H1 (cell line): ENCODE data around the gene MFAP3L. TPM values are rescaled to one million over a fixed set of nuclear protein-coding genes. Genes with fewer than 3 reads are reported as not detected.

ENCODE experiments used
- CTCF ChIA-PET: fragments of 300-600 bp; sonication (Branson Sonifier 250); formaldehyde crosslinking; loops from one replicate; lab custom pipeline; 2021; ENCODE audit not compliant: partially characterized antibody; lab: Charles Lee
- POLR2A ChIA-PET: fragments of 300-600 bp; sonication (Branson Sonifier 250); formaldehyde crosslinking; loops from one replicate; lab custom pipeline; 2021; ENCODE audit warnings: inconsistent platforms; ENCODE audit not compliant: partially characterized antibody; lab: Charles Lee
- DNase-seq, 2 experiments: peaks; one replicate each; pipeline versions ENCODE4 v3.0.0 to v3.0.0-alpha.2; 2010 to 2022; ENCODE audit warnings: low spot score in 2 of 2, low read depth in 1 of 2, mixed read lengths in 1 of 2
- FAIRE-seq: peaks from 2 replicates; lab custom pipeline; 2011; peaks lifted over from hg19 to GRCh38; lab: Jason Lieb, UNC
- H2AFZ ChIP-seq: 2 replicates; pipeline ENCODE4 v1.8.1; 2012; ENCODE audit warnings: low read length, inconsistent platforms
- H2AK5ac ChIP-seq: 2 replicates; pipeline ENCODE4 v1.6.1; 2013; ENCODE audit warnings: low read depth, low read length
- H2BK120ac ChIP-seq: replicated peaks from 2 replicates; pipeline ENCODE3; 2013; ENCODE audit warnings: low read depth, low read length, inconsistent platforms
- H2BK12ac ChIP-seq: 2 replicates; pipeline ENCODE4 v1.6.1; 2013; ENCODE audit warnings: low read depth, low read length
- H2BK15ac ChIP-seq: 2 replicates; pipeline ENCODE4 v1.6.1; 2013; ENCODE audit warnings: low read length
- H2BK20ac ChIP-seq: 2 replicates; pipeline ENCODE4 v1.6.1; 2013; ENCODE audit warnings: low read length
- H2BK5ac ChIP-seq: 2 replicates; pipeline ENCODE4 v1.6.1; 2013; ENCODE audit warnings: low read depth, low read length
- H3K14ac ChIP-seq: 2 replicates; pipeline ENCODE4 v1.6.1; 2013; ENCODE audit warnings: inconsistent platforms; ENCODE audit not compliant: insufficient read length
- H3K18ac ChIP-seq: 2 replicates; pipeline ENCODE4 v1.6.1; 2013; ENCODE audit warnings: low read length; ENCODE audit errors: extremely low read depth
- H3K23ac ChIP-seq: 2 replicates; pipeline ENCODE4 v1.6.1; 2013; ENCODE audit warnings: inconsistent platforms; ENCODE audit not compliant: insufficient read length
- H3K23me2 ChIP-seq: 2 replicates; pipeline ENCODE4 v1.6.1; 2013; ENCODE audit warnings: low read depth, low read length
- H3K27ac ChIP-seq: 2 replicates; pipeline ENCODE4 v1.6.1; 2011; ENCODE audit warnings: low read depth, low read length, inconsistent platforms
- H3K27me3 ChIP-seq, 4 experiments: replicated peaks in 1 of 4; 1 replicate in 1 of 4; 2 replicates in 3 of 4; pipeline versions ENCODE4 v1.6.1 to v1.8.1; 2011 to 2013; ENCODE audit warnings: low read length in 3 of 4, mild to moderate bottlenecking in 3 of 4, inconsistent platforms in 2 of 4, mixed read lengths in 2 of 4, moderate library complexity in 1 of 4; ENCODE audit not compliant: control insufficient read depth in 3 of 4, insufficient read depth in 3 of 4; ENCODE audit errors: extremely low read depth in 1 of 4
- H3K36me3 ChIP-seq, 4 experiments: 2 replicates each; pipeline versions ENCODE4 v1.6.1 to v1.8.1; 2011 to 2013; ENCODE audit warnings: mild to moderate bottlenecking in 4 of 4, low read length in 3 of 4, moderate library complexity in 2 of 4, control low read depth in 1 of 4, inconsistent platforms in 1 of 4; ENCODE audit not compliant: insufficient read depth in 4 of 4, control insufficient read depth in 2 of 4
- H3K4ac ChIP-seq: replicated peaks from 2 replicates; pipeline ENCODE3; 2013; ENCODE audit warnings: low read length, low read depth, mixed read lengths, inconsistent platforms; ENCODE audit not compliant: insufficient read length
- H3K4me1 ChIP-seq, 4 experiments: replicated peaks in 1 of 4; 1 replicate in 1 of 4; 2 replicates in 3 of 4; pipeline versions ENCODE4 v1.6.1 to v1.8.1; 2011 to 2013; ENCODE audit warnings: low read length in 3 of 4, inconsistent platforms in 2 of 4, mixed read lengths in 1 of 4; ENCODE audit not compliant: insufficient read depth in 4 of 4, control insufficient read depth in 3 of 4
- H3K4me2 ChIP-seq, 2 experiments: 2 replicates each; pipeline versions ENCODE4 v1.6.1 to v1.8.1; 2011 to 2013; ENCODE audit warnings: low read depth in 2 of 2, low read length in 2 of 2, control low read depth in 1 of 2, inconsistent platforms in 1 of 2, mild to moderate bottlenecking in 1 of 2; ENCODE audit not compliant: insufficient read depth in 1 of 2
- H3K4me3 ChIP-seq, 4 experiments: fragments of 200-600, 300-600 bp in 1 of 4; sonication (generic), shearing (Covaris generic), sonication (Bioruptor Twin) in 1 of 4; 2 replicates each; pipeline versions ENCODE4 v1.5.1 to v1.8.1; 2011 to 2016; ENCODE audit warnings: low read length in 4 of 4, low read depth in 3 of 4, control low read depth in 2 of 4, inconsistent platforms in 2 of 4, mild to moderate bottlenecking in 2 of 4, mixed read lengths in 1 of 4, moderate library complexity in 1 of 4; ENCODE audit not compliant: insufficient read depth in 2 of 4; ENCODE audit errors: extremely low read depth in 1 of 4
- H3K56ac ChIP-seq: replicated peaks from 2 replicates; pipeline ENCODE3; 2013; ENCODE audit warnings: low read depth, mild to moderate bottlenecking, mixed read lengths, low read length, inconsistent platforms; ENCODE audit not compliant: insufficient read length
- H3K79me1 ChIP-seq: 2 replicates; pipeline ENCODE4 v1.6.1; 2013; ENCODE audit warnings: low read depth, low read length, control low read depth
- H3K79me2 ChIP-seq, 2 experiments: 2 replicates each; pipeline versions ENCODE4 v1.6.1 to v1.8.1; 2012 to 2013; ENCODE audit warnings: low read length in 2 of 2, mild to moderate bottlenecking in 2 of 2, inconsistent platforms in 1 of 2; ENCODE audit not compliant: insufficient read depth in 2 of 2, control insufficient read depth in 1 of 2
- H3K9ac ChIP-seq, 4 experiments: replicated peaks in 1 of 4; 1 replicate in 1 of 4; 2 replicates in 3 of 4; pipeline versions ENCODE4 v1.6.1 to v1.8.1; 2011 to 2013; ENCODE audit warnings: low read depth in 3 of 4, low read length in 3 of 4, control low read depth in 2 of 4, mild to moderate bottlenecking in 2 of 4, moderate library complexity in 2 of 4, inconsistent platforms in 1 of 4; ENCODE audit errors: extremely low read depth in 1 of 4
- H3K9me3 ChIP-seq, 2 experiments: 2 replicates each; pipeline versions ENCODE4 v1.6.1 to v1.8.1; 2012 to 2013; ENCODE audit warnings: mild to moderate bottlenecking in 2 of 2, moderate library complexity in 2 of 2, control low read depth in 1 of 2, inconsistent platforms in 1 of 2, low read depth in 1 of 2, low read length in 1 of 2, mixed read lengths in 1 of 2; ENCODE audit not compliant: insufficient read depth in 2 of 2
- H4K20me1 ChIP-seq, 2 experiments: replicated peaks in 1 of 2; 2 replicates each; pipeline versions ENCODE3 to v1.8.1; 2011 to 2013; ENCODE audit warnings: inconsistent platforms in 2 of 2, low read length in 2 of 2, mild to moderate bottlenecking in 1 of 2; ENCODE audit not compliant: insufficient read depth in 2 of 2, control insufficient read depth in 1 of 2
- H4K5ac ChIP-seq: 2 replicates; pipeline ENCODE4 v1.6.1; 2013; ENCODE audit warnings: low read length, low read depth, mixed read lengths, inconsistent platforms; ENCODE audit not compliant: insufficient read length
- H4K8ac ChIP-seq: 2 replicates; pipeline ENCODE4 v1.8.0; 2013; ENCODE audit warnings: mild to moderate bottlenecking, moderate library complexity, low read length, inconsistent platforms; ENCODE audit not compliant: insufficient read depth; ENCODE audit errors: extremely low read depth
- H4K91ac ChIP-seq: replicated peaks from 2 replicates; pipeline ENCODE3; 2013; ENCODE audit warnings: low read length, mixed read lengths, inconsistent platforms; ENCODE audit not compliant: insufficient read length
- CBX5 ChIP-seq: fragments of 300-800, 300-1000 bp; sonication (generic); IDR thresholded peaks from 2 replicates; pipeline ENCODE4 v1.7.1; 2016; ENCODE audit warnings: antibody characterized with exemption, low read length, low read depth
- CHD2 ChIP-seq: IDR thresholded peaks from 2 replicates; pipeline ENCODE4 v1.6.1; 2012; ENCODE audit warnings: low read length, improper control_type of control experiment
- CTCF ChIP-seq, 3 experiments: IDR thresholded peaks; 1 replicate in 2 of 3; 2 replicates in 1 of 3; pipeline versions ENCODE4 v1.5.1 to v1.6.1; 2011; ENCODE audit warnings: low read length in 3 of 3, mild to moderate bottlenecking in 3 of 3, inconsistent platforms in 2 of 3, low read depth in 1 of 3, moderate library complexity in 1 of 3; ENCODE audit not compliant: insufficient read depth in 1 of 3; ENCODE audit errors: control extremely low read depth in 1 of 3
- EZH2 ChIP-seq: fragments of 200-600 bp; sonication (generic); IDR thresholded peaks from 2 replicates; pipeline ENCODE4 v1.7.1; 2012; ENCODE audit warnings: low read depth, mild to moderate bottlenecking, moderate library complexity, low read length, inconsistent platforms; ENCODE audit not compliant: severe bottlenecking
- GABPA ChIP-seq: IDR thresholded peaks from 2 replicates; pipeline ENCODE4 v1.6.1; 2011; ENCODE audit warnings: mild to moderate bottlenecking, low read length, moderate library complexity, borderline replicate concordance; ENCODE audit not compliant: insufficient read depth
- HDAC6 ChIP-seq: IDR thresholded peaks from one replicate; pipeline ENCODE4 v1.7.1; 2012; ENCODE audit warnings: low read depth, mild to moderate bottlenecking, inconsistent platforms, low read length, moderate library complexity
- JUN ChIP-seq: IDR thresholded peaks from 2 replicates; pipeline ENCODE4 v1.6.1; 2011; ENCODE audit warnings: low read depth, mild to moderate bottlenecking, improper control_type of control experiment, low read length
- POLR2A ChIP-seq, 2 experiments: IDR thresholded peaks; 1 replicate in 1 of 2; 2 replicates in 1 of 2; pipeline ENCODE4 v1.6.1; 2011; ENCODE audit warnings: low read depth in 2 of 2, low read length in 2 of 2, mild to moderate bottlenecking in 2 of 2; ENCODE audit errors: control extremely low read depth in 1 of 2
- RXRA ChIP-seq: IDR thresholded peaks from 2 replicates; pipeline ENCODE4 v1.6.1; 2011; ENCODE audit warnings: low read depth, mild to moderate bottlenecking, low read length, moderate library complexity; ENCODE audit not compliant: insufficient read depth
- SIX5 ChIP-seq: IDR thresholded peaks from 2 replicates; pipeline ENCODE4 v1.6.1; 2011; ENCODE audit warnings: mild to moderate bottlenecking, low read depth, low read length
- WGBS, 2 experiments: shearing (Covaris generic) in 1 of 2; methylation state at CpG; one replicate each; pipeline versions ENCODE4 v1.1.6 to v1.1.7; 2013 to 2015; ENCODE audit warnings: low lambda C conversion rate in 2 of 2, mixed read lengths in 2 of 2, inconsistent platforms in 1 of 2, low coverage in 1 of 2, missing lambda C conversion rate in 1 of 2; ENCODE audit not compliant: insufficient replicate concordance in 2 of 2, insufficient coverage in 1 of 2, insufficient read length in 1 of 2; ENCODE audit errors: extremely low coverage in 1 of 2, missing lambda C conversion rate in 1 of 2; 5-methylcytosine and 5-hydroxymethylcytosine counted together
- polyA plus RNA-seq, 7 experiments: library from polyadenylated mRNA; depleted of rRNA in 3 of 7; stranded (reverse) in 5 of 7; unstranded in 2 of 7; fragments of >200 nt in 5 of 7; fragments of 200-250 nt in 2 of 7; gene quantifications; 1 replicate in 5 of 7; 2 replicates in 1 of 7; 4 replicates in 1 of 7; pipeline versions ENCODE4 v1.2.1 to v1.2.3, GENCODE V29; 2011 to 2013; ENCODE audit warnings: missing spikeins in 2 of 7, mixed read lengths in 2 of 7
- total RNA-seq: library from RNA; stranded (reverse); fragmentation: NEBNext Ultra II Directional; extraction: Animal tissue kit (Norgen Biotek cat#: 25700); gene quantifications from 2 replicates; pipeline ENCODE4 v1.2.1, GENCODE V29; 2021

The MFAP3L gene
- total and polyA plus RNA-seq, 2 of the 8 experiments (the other 6 are each of a cell fraction or from before 2014, with no cell fraction given): 7.0 to 9.8 TPM

- Histone ChIP-seq H3K23ac (no peak overlapping the region), H2BK15ac (no peak overlapping the region), H2BK120ac (no peak overlapping the region), H3K4me3 (no peak overlapping the region), H2AK5ac (no peak overlapping the region), H3K4me1 (peaks cover 0 to 4% (median 0%) of the 10 kb centered on the region in 4 experiments; a peak in 1 of 7 replicates), H2AFZ (no peak overlapping the region), H2BK5ac (no peak overlapping the region), H3K79me1 (no peaks in the 10 kb centered on the region), H4K8ac (no peak overlapping the region), H3K36me3 (no peaks in the 10 kb centered on the region), H3K56ac (no peak overlapping the region), H4K5ac (no peak overlapping the region), H3K14ac (no peak overlapping the region), H3K18ac (no peak overlapping the region), H3K79me2 (no peaks in the 10 kb centered on the region), H4K20me1 (no peaks in the 10 kb centered on the region), H3K4ac (no peak overlapping the region), H3K27ac (no peak overlapping the region), H4K91ac (no peak overlapping the region), H2BK20ac (no peak overlapping the region), H3K23me2 (no peaks in the 10 kb centered on the region), H3K27me3 (no peaks in the 10 kb centered on the region), H3K4me2 (no peak overlapping the region), H3K9me3 (peaks cover 0 to 2% of the 10 kb centered on the region in 2 experiments; a peak in 1 of 4 replicates), H2BK12ac (no peak overlapping the region), H3K9ac (no peak overlapping the region)
- CTCF ChIA-PET: interaction anchor here (0.7 to 1.7 kb wide), 4 partner anchors 9 to 231 kb away, joined by 3 to 7 read pairs (median 4); no protein-coding TSS in a partner anchor
- POLR2A ChIA-PET: interaction anchor here (1.2 to 1.3 kb wide), 2 partner anchors 14 to 121 kb away, joined by 4 read pairs; partner anchors contain the start of gene MFAP3L
- WGBS, 2 experiments: 88% methylated on average over 12 of the region's 12 CpGs; no CpG with 5 or more reads in 1 of the 2 experiments
- FAIRE-seq: no peak
- DNase-seq: peak in 1 of 2 experiments; percentile 11
- TF ChIP-seq JUN (no peak), POLR2A (IDR thresholded peaks at IDR 0.05; ENCODE audit: control extremely low read depth in 1 of 2, low read depth in 2 of 2, low read length in 2 of 2) (no peak), GABPA (no peak), CTCF (IDR thresholded peaks at IDR 0.05; ENCODE audit: control extremely low read depth in 1 of 3, insufficient read depth in 1 of 3, low read depth in 1 of 3, low read length in 3 of 3) (no peak), HDAC6 (no peak), CBX5 (no peak), SIX5 (no peak), RXRA (no peak), CHD2 (no peak), EZH2 (no peak)
These were observed 14.0 kb upstream of the MFAP3L start for GRCh38 chr4:170040031-170040680.
